Lower leg skin (tissue), 4 donors: Measurements from ENCODE around the gene LRRC25. TPM values are rescaled to one million over a fixed set of nuclear protein-coding genes. Genes with fewer than 3 reads are reported as not detected.

ENCODE experiments used
- DNase-seq, 2 donors: peaks; one replicate each; pipeline ENCODE4 v3.0.0-alpha.2; 2019; ENCODE audit warnings: low spot score in 2 of 2
- H3K4me3 ChIP-seq: fragments of 200-600 bp; sonication (generic); 2 replicates; pipeline ENCODE4 v1.5.1; 2017; ENCODE audit warnings: mild to moderate bottlenecking, low read depth; ENCODE audit not compliant: poor library complexity, severe bottlenecking
- POLR2A ChIP-seq, 2 donors: fragments of 450-650 bp; IDR thresholded peaks; one replicate each; pipeline ENCODE4 v1.6.1; 2016 to 2017; ENCODE audit warnings: antibody characterized with exemption in 2 of 2, mild to moderate bottlenecking in 1 of 2, moderate library complexity in 1 of 2
- WGBS, 2 donors: methylation state at CpG; one replicate each; pipeline ENCODE4 v1.1.5; 2018; 5-methylcytosine and 5-hydroxymethylcytosine counted together
- intact Hi-C: fragments of 100-400 bp; cut with DNase I; formaldehyde crosslinking; loops from one replicate; pipeline ENCODE4 v1.15.0; 2023; ENCODE audit warnings: low total_unique reads
- total RNA-seq, 4 donors: library from RNA; depleted of rRNA; stranded (reverse); fragments of >200 nt; gene quantifications; one replicate each; pipeline ENCODE4 v1.1.0, GENCODE V29; 2016
- TF ChIP-seq, protein P1 (sequence below), 3 donors: fragments of 450-650 bp; IDR thresholded peaks; one replicate each; pipeline ENCODE4 v1.5.1; 2016; ENCODE audit warnings: antibody characterized with exemption in 3 of 3, mild to moderate bottlenecking in 3 of 3, moderate library complexity in 2 of 3

The LRRC25 gene
- total RNA-seq, 4 donors from 2014 or later = 1.2 to 3.4 (median 2.2) TPM; not detected in 1

DNA sequence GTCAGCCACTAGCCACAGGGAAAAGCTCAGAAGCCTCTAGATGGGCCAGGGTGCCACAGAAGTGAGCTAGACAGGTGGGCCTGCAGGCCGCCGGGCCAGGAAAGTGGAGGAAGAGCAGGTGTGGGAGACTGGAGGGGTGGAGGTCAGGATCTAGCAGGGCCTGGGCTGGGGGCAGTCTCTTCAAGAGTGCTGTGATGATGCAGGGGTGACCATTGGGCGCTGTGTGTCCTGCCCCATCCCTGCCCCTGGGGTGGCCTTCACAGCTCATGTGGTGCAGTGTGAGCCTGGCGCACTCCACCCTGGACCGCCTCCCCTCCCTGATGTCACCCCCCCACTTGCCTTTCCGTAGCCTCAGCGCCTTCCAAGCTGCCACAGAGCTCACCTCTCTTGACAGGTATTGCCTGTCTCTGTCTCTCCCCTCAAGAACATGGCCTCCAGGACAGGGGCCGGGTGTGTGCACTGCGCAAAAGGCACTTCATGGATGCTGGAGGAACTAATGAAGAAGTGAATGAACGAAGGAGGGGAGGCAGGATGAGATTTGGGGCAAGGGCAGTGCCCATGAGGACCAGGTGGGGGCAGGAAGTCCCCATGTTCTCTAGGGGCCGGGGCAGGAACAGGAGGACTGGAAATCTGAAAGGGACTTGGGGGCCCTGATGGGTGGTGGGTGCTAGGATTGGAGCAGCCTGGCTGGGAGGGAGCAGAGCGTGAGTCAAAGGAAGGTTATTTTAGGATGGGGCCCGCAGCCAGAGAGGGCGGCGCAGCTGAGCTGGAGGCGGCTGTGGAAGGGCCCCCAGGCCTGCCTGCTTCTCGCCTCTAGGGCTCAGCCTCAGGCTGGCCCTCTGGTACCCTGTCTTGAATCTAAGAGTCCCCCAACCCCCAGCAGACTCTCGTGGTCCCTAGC, 28.3 kb upstream of the LRRC25 start:
- no peak for DNase-seq
- intact Hi-C loops = no loop called here
- no peak for TF ChIP-seq POLR2A (IDR thresholded peaks at IDR 0.05)
- TF ChIP-seq, protein P1, sequence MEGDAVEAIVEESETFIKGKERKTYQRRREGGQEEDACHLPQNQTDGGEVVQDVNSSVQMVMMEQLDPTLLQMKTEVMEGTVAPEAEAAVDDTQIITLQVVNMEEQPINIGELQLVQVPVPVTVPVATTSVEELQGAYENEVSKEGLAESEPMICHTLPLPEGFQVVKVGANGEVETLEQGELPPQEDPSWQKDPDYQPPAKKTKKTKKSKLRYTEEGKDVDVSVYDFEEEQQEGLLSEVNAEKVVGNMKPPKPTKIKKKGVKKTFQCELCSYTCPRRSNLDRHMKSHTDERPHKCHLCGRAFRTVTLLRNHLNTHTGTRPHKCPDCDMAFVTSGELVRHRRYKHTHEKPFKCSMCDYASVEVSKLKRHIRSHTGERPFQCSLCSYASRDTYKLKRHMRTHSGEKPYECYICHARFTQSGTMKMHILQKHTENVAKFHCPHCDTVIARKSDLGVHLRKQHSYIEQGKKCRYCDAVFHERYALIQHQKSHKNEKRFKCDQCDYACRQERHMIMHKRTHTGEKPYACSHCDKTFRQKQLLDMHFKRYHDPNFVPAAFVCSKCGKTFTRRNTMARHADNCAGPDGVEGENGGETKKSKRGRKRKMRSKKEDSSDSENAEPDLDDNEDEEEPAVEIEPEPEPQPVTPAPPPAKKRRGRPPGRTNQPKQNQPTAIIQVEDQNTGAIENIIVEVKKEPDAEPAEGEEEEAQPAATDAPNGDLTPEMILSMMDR (IDR thresholded peaks at IDR 0.05) = no peak
- no peak overlapping the region for H3K4me3 ChIP-seq
- 47 to 48% methylated on average over 17 to 18 of the region's 18 CpGs for WGBS, 2 donors

GRCh38 chr19:18424890-18425514, 27.6 kb upstream of the LRRC25 start:
- WGBS, 2 donors = 78 to 81% methylated on average over 14 to 17 of the region's 17 CpGs
- intact Hi-C loops = no loop called here
- DNase-seq = no peak
- no peak overlapping the region for H3K4me3 ChIP-seq
- TF ChIP-seq POLR2A (IDR thresholded peaks at IDR 0.05) = no peak
- TF ChIP-seq, protein P1 (IDR thresholded peaks at IDR 0.05) = no peak

GRCh38 chr19:18424122-18424889, 26.9 kb upstream of the LRRC25 start:
- no peak for DNase-seq
- no peak for TF ChIP-seq POLR2A (IDR thresholded peaks at IDR 0.05)
- TF ChIP-seq, protein P1 (IDR thresholded peaks at IDR 0.05) = no peak
- intact Hi-C loops = no loop called here
- no peak overlapping the region for H3K4me3 ChIP-seq
- 76 to 79% methylated on average over 21 to 22 of the region's 22 CpGs for WGBS, 2 donors

GRCh38 chr19:18423258-18424020, 26.0 kb upstream of the LRRC25 start:
- DNase-seq = no peak
- WGBS, 2 donors = 83 to 87% methylated on average over 21 of the region's 21 CpGs
- intact Hi-C loops = no loop called here

More at GRCh38 chr19:18423258-18424020, 26.0 kb upstream of the LRRC25 start:
- no peak overlapping the region for H3K4me3 ChIP-seq
- TF ChIP-seq, protein P1 (IDR thresholded peaks at IDR 0.05) = no peak
- no peak for TF ChIP-seq POLR2A (IDR thresholded peaks at IDR 0.05)
